ENCODE results near the gene B4GALNT3. TPM values are rescaled to one million over a fixed set of nuclear protein-coding genes. Genes with fewer than 3 reads are reported as not detected.

Gene B4GALNT3
- total RNA-seq (10.6 and 13.9 TPM in 2 replicates), polyA plus RNA-seq (3.7 and 4.4 TPM in 2 replicates)

DNA sequence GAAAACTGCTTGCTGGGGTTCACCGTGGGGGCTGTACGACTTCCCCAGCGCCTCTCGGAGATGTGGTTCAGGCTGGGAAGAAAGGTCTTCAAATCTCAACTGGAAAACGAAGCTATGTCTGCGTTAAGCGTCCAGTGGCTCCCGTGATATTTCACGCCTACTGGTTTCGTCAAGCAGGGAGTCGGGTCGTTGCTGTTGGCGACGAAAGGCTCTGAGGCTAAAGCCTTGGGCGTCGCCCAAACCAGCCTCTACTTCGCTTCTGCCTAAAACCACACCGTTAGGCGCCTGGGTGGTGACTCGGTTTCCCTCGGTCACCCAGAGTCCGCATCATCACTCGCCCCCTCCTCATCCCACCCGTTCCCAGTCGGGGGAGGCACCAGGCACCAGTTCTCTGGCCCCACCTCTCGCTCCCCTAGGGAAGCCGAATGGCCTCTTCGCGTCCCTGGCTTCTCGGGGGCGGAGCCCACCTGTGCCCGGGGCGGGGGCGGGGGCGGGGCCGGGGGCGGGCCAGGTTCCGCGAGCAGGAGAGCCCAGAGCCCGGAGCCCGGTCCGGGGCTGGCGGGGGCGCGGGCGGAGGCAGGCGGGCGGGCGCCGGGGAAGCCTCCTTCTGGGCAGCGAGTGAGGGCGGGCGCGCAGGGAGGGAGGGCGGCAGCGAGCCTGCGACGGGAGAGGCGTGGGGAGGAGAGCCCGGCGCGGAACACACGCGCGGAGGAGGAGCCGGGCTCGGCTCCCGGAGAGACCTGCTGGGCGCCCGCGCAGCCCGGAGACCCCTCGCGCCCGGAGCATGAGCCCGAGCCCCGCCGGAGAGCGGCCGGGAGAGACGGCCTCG is at the start of gene B4GALNT3:
TSS of gene B4GALNT3 (plus strand) at position 510 of the 829 bp plus-strand sequence. CDS start 438 bp downstream, outside the sequence.
- no peaks in the 10 kb centered on the region for H3K79me2 ChIP-seq
- H3K27me3 ChIP-seq = peaks cover 44% of the 10 kb centered on the region
- WGBS (ENCODE audit: low lambda C conversion rate, missing lambda C conversion rate) = 10% methylated on average over 39 of the region's 82 CpGs

DNA sequence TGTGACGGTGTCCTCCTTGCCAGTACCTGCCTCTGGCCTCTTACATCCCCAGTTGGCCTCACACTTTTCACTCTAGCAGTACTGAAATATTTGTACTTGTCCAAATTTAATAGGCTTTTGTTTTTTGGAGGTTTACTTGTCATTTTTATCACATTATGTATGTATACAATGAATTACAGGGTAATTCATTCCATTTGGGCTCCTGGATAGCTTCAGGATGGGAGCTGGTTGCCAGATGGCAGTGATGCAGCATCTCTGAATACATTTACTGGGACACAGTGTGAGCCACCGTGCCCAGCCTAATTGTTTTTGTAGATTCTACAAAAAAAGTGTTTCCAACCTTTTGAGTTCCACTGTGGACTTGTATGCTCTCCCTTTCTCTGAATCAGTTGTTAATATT is 44.9 kb upstream of the B4GALNT3 start:
- Histone ChIP-seq H3K4me1 (ENCODE audit: insufficient read depth) (no peaks in the 10 kb centered on the region), H3K9me3 (ENCODE audit: low read depth) (no peaks in the 10 kb centered on the region), H3K27ac (no peak overlapping the region), H3K36me3 (replicated peaks; ENCODE audit: insufficient read depth, low read depth) (no peaks in the 10 kb centered on the region), H3K9me2 (replicated peaks; ENCODE audit: insufficient read depth) (no peaks in the 10 kb centered on the region), H3K27me3 (no peaks in the 10 kb centered on the region), H3K4me3 (no peak overlapping the region), H2AFZ (no peak overlapping the region), H3K79me2 (no peaks in the 10 kb centered on the region), H3K4me2 (no peak overlapping the region), H4K20me1 (ENCODE audit: insufficient read depth, poor library complexity, severe bottlenecking) (no peaks in the 10 kb centered on the region)
- WGBS (ENCODE audit: low lambda C conversion rate, missing lambda C conversion rate) = 61% methylated on average over 2 of the region's 2 CpGs
- TF ChIP-seq EZH2 (IDR thresholded peaks at IDR 0.05; ENCODE audit: borderline replicate concordance) (no peak), EZH2phosphoT487 (IDR thresholded peaks at IDR 0.05; ENCODE audit: low read depth, severe bottlenecking, unreplicated experiment) (no peak), CTCF (IDR thresholded peaks at IDR 0.05; ENCODE audit: poor library complexity) (no peak)
- no peak for DNase-seq (ENCODE audit: low spot score)

More for the DNA sequence above, at the start of gene B4GALNT3:
- Histone ChIP-seq H3K9me3 (ENCODE audit: low read depth) (no peaks in the 10 kb centered on the region), H2AFZ (peak within 1 kb of the TSS; percentile 56), H3K4me2 (peak within 1 kb of the TSS; percentile 91), H3K4me1 (ENCODE audit: insufficient read depth) (peaks cover 14% of the 10 kb centered on the region), H3K4me3 (peak within 1 kb of the TSS; percentile 18), H4K20me1 (ENCODE audit: insufficient read depth, poor library complexity, severe bottlenecking) (no peaks in the 10 kb centered on the region), H3K36me3 (replicated peaks; ENCODE audit: insufficient read depth, low read depth) (no peaks in the 10 kb centered on the region), H3K27ac (peak within 1 kb of the TSS; percentile 29), H3K9me2 (replicated peaks; ENCODE audit: insufficient read depth) (no peaks in the 10 kb centered on the region)
- peak; percentile 79 for DNase-seq (ENCODE audit: low spot score)
- no peak for TF ChIP-seq EZH2 (IDR thresholded peaks at IDR 0.05; ENCODE audit: borderline replicate concordance)
- TF ChIP-seq EZH2phosphoT487 (IDR thresholded peaks at IDR 0.05; ENCODE audit: low read depth, severe bottlenecking, unreplicated experiment) = no peak
- TF ChIP-seq CTCF (IDR thresholded peaks at IDR 0.05; ENCODE audit: poor library complexity) = no peak

DNA sequence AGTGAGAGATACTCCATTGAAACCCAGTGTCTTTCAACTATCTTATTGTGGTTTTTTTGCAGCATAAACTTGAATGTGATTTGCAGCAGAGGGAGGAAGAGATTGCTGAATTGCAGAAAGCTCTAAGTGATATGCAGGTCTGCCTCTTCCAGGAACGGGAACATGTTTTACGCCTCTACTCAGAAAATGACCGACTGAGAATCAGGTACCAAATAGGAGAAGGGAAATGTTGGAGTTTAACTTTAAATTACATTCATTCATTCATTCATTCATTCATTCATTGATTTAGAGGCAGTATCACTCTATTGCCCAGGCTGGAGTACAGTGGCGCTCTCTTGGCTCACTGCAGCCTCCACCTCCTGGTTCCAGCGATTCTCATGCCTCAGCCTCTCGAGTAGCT is 41.3 kb upstream of the B4GALNT3 start:
- no peak overlapping the region for H3K4me2 ChIP-seq
- 97% methylated on average over 6 of the region's 6 CpGs for WGBS (ENCODE audit: low lambda C conversion rate, missing lambda C conversion rate)
- H3K27me3 ChIP-seq = no peaks in the 10 kb centered on the region
- no peak overlapping the region for H2AFZ ChIP-seq
- TF ChIP-seq CTCF (IDR thresholded peaks at IDR 0.05; ENCODE audit: poor library complexity) = no peak
- H3K79me2 ChIP-seq = no peaks in the 10 kb centered on the region
- no peaks in the 10 kb centered on the region for H3K9me3 ChIP-seq (ENCODE audit: low read depth)
- H3K27ac ChIP-seq = no peak overlapping the region
- H3K4me3 ChIP-seq = no peak overlapping the region
- H3K36me3 ChIP-seq (replicated peaks; ENCODE audit: insufficient read depth, low read depth) = no peaks in the 10 kb centered on the region
- H4K20me1 ChIP-seq (ENCODE audit: insufficient read depth, poor library complexity, severe bottlenecking) = no peaks in the 10 kb centered on the region
- H3K9me2 ChIP-seq (replicated peaks; ENCODE audit: insufficient read depth) = no peaks in the 10 kb centered on the region
- H3K4me1 ChIP-seq (ENCODE audit: insufficient read depth) = no peaks in the 10 kb centered on the region
- DNase-seq (ENCODE audit: low spot score) = no peak

Data from hepatocyte (in vitro differentiated cells).